COLO668 (cell line): ENCODE data around the gene CD99.

Source experiments
- DNase-seq: peaks from one replicate; lab custom pipeline; 2025; ENCODE audit not compliant: unreplicated experiment; lab: John Stamatoyannopoulos, UW

Gene CD99

GRCh38 chrX:2697741-2698299, 6.7 kb downstream of the CD99 start:
- DNase-seq, result no peak

GRCh38 chrX:2698604-2699003, 7.5 kb downstream of the CD99 start:
- DNase-seq, result no peak

GRCh38 chrX:2699959-2700358, 8.9 kb downstream of the CD99 start:
- no peak for DNase-seq

GRCh38 chrX:2700405-2701320, 9.6 kb downstream of the CD99 start:
- no peak for DNase-seq

GRCh38 chrX:2701600-2701999, 10.5 kb downstream of the CD99 start:
- DNase-seq, result no peak

GRCh38 chrX:2703991-2704369, 12.9 kb downstream of the CD99 start:
- DNase-seq, result no peak

GRCh38 chrX:2705046-2705832, 14.1 kb downstream of the CD99 start:
- DNase-seq, result no peak

- DNase-seq, result no peak
Observed at GRCh38 chrX:2707334-2707760, 16.3 kb downstream of the CD99 start.

GRCh38 chrX:2708021-2708420, 16.9 kb downstream of the CD99 start:
- no peak for DNase-seq

- no peak for DNase-seq
Observed at GRCh38 chrX:2708592-2709188, 17.6 kb downstream of the CD99 start.

- no peak for DNase-seq
Observed at GRCh38 chrX:2709556-2709955, 18.5 kb downstream of the CD99 start.

GRCh38 chrX:2710041-2710840, 19.1 kb downstream of the CD99 start:
- DNase-seq, result no peak

GRCh38 chrX:2711441-2711840, 20.3 kb downstream of the CD99 start:
- no peak for DNase-seq

- no peak for DNase-seq
Observed at GRCh38 chrX:2712428-2712827, 21.3 kb downstream of the CD99 start.

- DNase-seq, result no peak
Observed at GRCh38 chrX:2712890-2713840, 22.1 kb downstream of the CD99 start.

GRCh38 chrX:2714551-2714950, 23.5 kb downstream of the CD99 start:
- DNase-seq, result no peak

GRCh38 chrX:2715066-2715600, 24.0 kb downstream of the CD99 start:
- DNase-seq, result no peak

- no peak for DNase-seq
Observed at GRCh38 chrX:2717312-2717711, 26.2 kb downstream of the CD99 start.

GRCh38 chrX:2718821-2719220, 27.7 kb downstream of the CD99 start:
- no peak for DNase-seq
